Trophoblast cell (in vitro differentiated cells and primary cell): ENCODE results near the gene RNF150.

Source experiments
- DNase-seq, 2 donors: peaks; one replicate each; pipeline ENCODE4 v3.0.0-alpha.2; 2016
- H2AFZ ChIP-seq: 2 replicates; pipeline ENCODE4 v1.6.1; 2013; ENCODE audit warnings: low read length, moderate library complexity, mild to moderate bottlenecking; ENCODE audit not compliant: insufficient read depth, poor library complexity
- H2AK5ac ChIP-seq: 2 replicates; pipeline ENCODE4 v1.6.1; 2013; ENCODE audit warnings: mild to moderate bottlenecking, low read length
- H2BK120ac ChIP-seq: 2 replicates; pipeline ENCODE4 v1.6.1; 2013; ENCODE audit warnings: low read length, mild to moderate bottlenecking, moderate library complexity; ENCODE audit not compliant: insufficient read depth, poor library complexity
- H2BK12ac ChIP-seq: 2 replicates; pipeline ENCODE4 v1.6.1; 2013; ENCODE audit warnings: mild to moderate bottlenecking, low read length, moderate library complexity
- H2BK5ac ChIP-seq: 2 replicates; pipeline ENCODE4 v1.6.1; 2013; ENCODE audit warnings: low read length, low read depth, moderate library complexity, mild to moderate bottlenecking; ENCODE audit not compliant: poor library complexity
- H3K14ac ChIP-seq: 2 replicates; pipeline ENCODE4 v1.6.1; 2013; ENCODE audit warnings: mild to moderate bottlenecking, low read length
- H3K18ac ChIP-seq: 2 replicates; pipeline ENCODE4 v1.6.1; 2013; ENCODE audit warnings: mild to moderate bottlenecking, low read length
- H3K23ac ChIP-seq: 2 replicates; pipeline ENCODE4 v1.6.1; 2013; ENCODE audit warnings: low read length
- H3K27ac ChIP-seq: 2 replicates; pipeline ENCODE4 v1.5.1; 2013; ENCODE audit warnings: low read depth, mild to moderate bottlenecking, inconsistent platforms, low read length, moderate library complexity
- H3K27me3 ChIP-seq: 2 replicates; pipeline ENCODE4 v1.6.1; 2013; ENCODE audit warnings: inconsistent platforms, mild to moderate bottlenecking, low read length, moderate library complexity; ENCODE audit not compliant: insufficient read depth
- H3K36me3 ChIP-seq, 2 experiments: 1 replicate in 1 of 2; 2 replicates in 1 of 2; pipeline ENCODE4 v1.6.1; 2013; ENCODE audit warnings: low read length in 2 of 2, mild to moderate bottlenecking in 2 of 2, moderate library complexity in 1 of 2; ENCODE audit not compliant: insufficient read depth in 2 of 2, control insufficient read depth in 1 of 2
- H3K4ac ChIP-seq: 2 replicates; pipeline ENCODE4 v1.6.1; 2013; ENCODE audit warnings: low read depth, mild to moderate bottlenecking, low read length, moderate library complexity
- H3K4me1 ChIP-seq, 2 experiments: 1 replicate in 1 of 2; 2 replicates in 1 of 2; pipeline ENCODE4 v1.6.1; 2013; ENCODE audit warnings: low read length in 2 of 2, mild to moderate bottlenecking in 2 of 2, moderate library complexity in 1 of 2; ENCODE audit not compliant: insufficient read depth in 2 of 2, control insufficient read depth in 1 of 2
- H3K4me2 ChIP-seq: 2 replicates; pipeline ENCODE4 v1.6.1; 2013; ENCODE audit warnings: inconsistent platforms, mild to moderate bottlenecking, low read length, moderate library complexity
- H3K4me3 ChIP-seq: 2 replicates; pipeline ENCODE4 v1.5.1; 2013; ENCODE audit warnings: mild to moderate bottlenecking, low read depth, low read length, inconsistent platforms
- H3K79me1 ChIP-seq: one replicate; pipeline ENCODE4 v1.6.1; 2013; ENCODE audit warnings: low read length
- H3K79me2 ChIP-seq: 2 replicates; pipeline ENCODE4 v1.6.1; 2013; ENCODE audit warnings: low read length, mild to moderate bottlenecking; ENCODE audit not compliant: control insufficient read depth, insufficient read depth, poor library complexity
- H3K9ac ChIP-seq: 2 replicates; pipeline ENCODE4 v1.6.1; 2013; ENCODE audit warnings: mild to moderate bottlenecking, low read length
- H3K9me3 ChIP-seq: 2 replicates; pipeline ENCODE4 v1.6.1; 2013; ENCODE audit warnings: low read depth, mild to moderate bottlenecking, control low read depth, inconsistent platforms, low read length; ENCODE audit not compliant: insufficient read depth
- H4K12ac ChIP-seq: 2 replicates; pipeline ENCODE4 v1.6.1; 2013; ENCODE audit warnings: low read depth, mild to moderate bottlenecking, low read length, moderate library complexity
- H4K8ac ChIP-seq: 2 replicates; pipeline ENCODE4 v1.6.1; 2013; ENCODE audit warnings: low read depth, mild to moderate bottlenecking, low read length, moderate library complexity
- H4K91ac ChIP-seq: one replicate; pipeline ENCODE4 v1.6.1; 2013; ENCODE audit warnings: low read depth, mild to moderate bottlenecking, low read length, moderate library complexity
- WGBS: extraction: QIAGEN DNeasy Blood & Tissue Kit; methylation state at CpG from one replicate; pipeline ENCODE4 v1.1.7; 2013; ENCODE audit warnings: missing lambda C conversion rate; ENCODE audit not compliant: insufficient read length, insufficient coverage; ENCODE audit errors: extremely low coverage; 5-methylcytosine and 5-hydroxymethylcytosine counted together

RNF150 gene

GRCh38 chr4:141133999-141134995 lies 1.0 kb upstream of the RNF150 start:
- H2AFZ ChIP-seq, result no peak overlapping the region
- H3K9me3 ChIP-seq, result no peaks in the 10 kb centered on the region
- H3K14ac ChIP-seq, result no peak overlapping the region
- no peak overlapping the region for H4K91ac ChIP-seq
- no peak overlapping the region for H4K12ac ChIP-seq
- H3K18ac ChIP-seq, result no peak overlapping the region
- H3K4ac ChIP-seq, result no peak overlapping the region
- no peak overlapping the region for H3K4me3 ChIP-seq
- no peak overlapping the region for H2AK5ac ChIP-seq
- H4K8ac ChIP-seq, result no peak overlapping the region
- peaks cover 17% of the 10 kb centered on the region for H3K27me3 ChIP-seq
- no peaks in the 10 kb centered on the region for H3K79me2 ChIP-seq
- no peaks in the 10 kb centered on the region for H3K79me1 ChIP-seq
- no peak overlapping the region for H3K9ac ChIP-seq
- H2BK12ac ChIP-seq, result no peak overlapping the region
- H2BK5ac ChIP-seq, result no peak overlapping the region
- H3K27ac ChIP-seq, result no peak overlapping the region
- H3K23ac ChIP-seq, result no peak overlapping the region
- peak overlapping the region; percentile 86 for H3K4me2 ChIP-seq
- no peak for DNase-seq
- H3K4me1 ChIP-seq, result peaks cover 0 to 8% of the 10 kb centered on the region in 2 experiments
- no CpG with 5 or more reads among the region's 11 CpGs for WGBS
- no peak overlapping the region for H2BK120ac ChIP-seq
- H3K36me3 ChIP-seq, result no peaks in the 10 kb centered on the region

GRCh38 chr4:141132709-141133145 lies 542 bp downstream of the RNF150 start:
- Histone ChIP-seq H3K14ac (no peak overlapping the region), H2AFZ (peak overlapping the region; percentile 95), H2BK5ac (no peak overlapping the region), H3K4me2 (peak overlapping the region; percentile 86), H3K4me1 (peaks cover 0 to 8% of the 10 kb centered on the region in 2 experiments), H3K36me3 (no peaks in the 10 kb centered on the region), H3K79me1 (no peaks in the 10 kb centered on the region), H2BK120ac (no peak overlapping the region), H3K4ac (no peak overlapping the region), H2AK5ac (no peak overlapping the region), H3K23ac (no peak overlapping the region), H2BK12ac (no peak overlapping the region), H3K9ac (no peak overlapping the region), H3K27ac (no peak overlapping the region), H4K8ac (peak overlapping the region; percentile 0), H3K4me3 (peak overlapping the region; percentile 81), H4K12ac (peak overlapping the region; percentile 31), H3K79me2 (no peaks in the 10 kb centered on the region), H3K18ac (no peak overlapping the region), H3K9me3 (no peaks in the 10 kb centered on the region), H4K91ac (no peak overlapping the region), H3K27me3 (peaks cover 17% of the 10 kb centered on the region)
- no CpG with 5 or more reads among the region's 42 CpGs for WGBS
- no peak for DNase-seq

DNA sequence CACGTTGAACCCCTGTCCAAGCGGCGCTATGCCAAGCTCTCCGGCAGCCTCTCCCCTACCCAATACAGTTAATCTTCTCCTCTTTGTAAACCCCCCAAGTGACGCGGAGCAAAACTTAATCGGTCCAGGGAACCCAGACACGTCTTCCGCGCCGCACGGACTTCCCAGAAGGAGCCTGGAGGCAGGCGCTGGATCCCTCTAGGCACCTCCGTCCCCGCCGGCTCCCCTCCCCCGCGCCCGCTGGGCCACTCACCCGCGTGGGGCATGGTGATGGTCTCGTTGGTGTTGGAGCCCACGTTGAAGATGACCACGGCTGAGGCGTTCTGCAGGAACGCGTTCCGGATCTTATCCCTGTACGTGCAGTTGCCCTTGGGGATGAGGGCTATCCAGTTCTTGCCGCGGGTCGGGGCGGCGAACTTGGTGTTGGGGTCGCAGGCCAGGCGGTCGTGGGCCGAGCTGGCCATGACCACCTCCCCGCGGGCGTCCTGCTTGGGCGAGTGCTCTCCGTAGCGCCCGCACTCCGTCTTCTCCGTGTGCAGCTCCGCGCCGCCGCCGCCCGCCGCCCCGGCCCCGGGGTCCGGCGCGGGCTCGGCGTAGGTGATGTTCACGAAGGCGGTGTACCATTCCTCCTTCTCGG lies 1.1 kb downstream of the RNF150 start:
- H2AK5ac ChIP-seq, result no peak overlapping the region
- no peak overlapping the region for H2BK12ac ChIP-seq
- H2BK120ac ChIP-seq, result no peak overlapping the region
- no peak overlapping the region for H4K12ac ChIP-seq
- H3K36me3 ChIP-seq, result no peaks in the 10 kb centered on the region
- H3K9me3 ChIP-seq, result no peaks in the 10 kb centered on the region
- H3K18ac ChIP-seq, result no peak overlapping the region
- no peak overlapping the region for H3K27ac ChIP-seq
- H3K79me2 ChIP-seq, result no peaks in the 10 kb centered on the region
- peak overlapping the region; percentile 50 for H3K23ac ChIP-seq
- H3K4me2 ChIP-seq, result peak overlapping the region; percentile 86
- H3K27me3 ChIP-seq, result peaks cover 17% of the 10 kb centered on the region
- H3K79me1 ChIP-seq, result no peaks in the 10 kb centered on the region
- H4K91ac ChIP-seq, result no peak overlapping the region
- no peak overlapping the region for H4K8ac ChIP-seq
- H2AFZ ChIP-seq, result peak overlapping the region; percentile 61
- peak overlapping the region; percentile 81 for H3K4me3 ChIP-seq
- WGBS, result no CpG with 5 or more reads among the region's 64 CpGs
- no peak overlapping the region for H3K4ac ChIP-seq
- peak in 1 of 2 donors; percentile 16 for DNase-seq
- no peak overlapping the region for H3K9ac ChIP-seq
- no peak overlapping the region for H2BK5ac ChIP-seq
- peaks cover 0 to 8% of the 10 kb centered on the region in 2 experiments for H3K4me1 ChIP-seq
- no peak overlapping the region for H3K14ac ChIP-seq

DNA sequence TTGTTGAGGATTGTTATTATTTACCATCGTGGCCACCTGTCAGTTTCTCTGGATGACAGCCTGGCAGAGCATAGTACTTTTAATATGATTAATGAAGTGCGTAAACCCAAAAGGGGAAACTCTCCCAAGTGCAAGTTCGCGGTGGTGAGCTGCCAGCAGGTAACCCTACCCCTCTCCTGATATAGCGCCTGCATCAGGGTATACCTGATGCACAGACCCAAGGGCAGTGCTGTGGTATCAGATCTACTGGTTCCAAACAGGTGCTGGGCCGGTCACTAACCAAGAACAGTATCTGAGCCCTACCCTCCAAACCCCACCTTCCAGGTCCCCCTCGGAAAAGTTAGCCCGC lies 1.6 kb downstream of the RNF150 start:
- Histone ChIP-seq H4K8ac (no peak overlapping the region), H3K9ac (no peak overlapping the region), H2AFZ (no peak overlapping the region), H3K23ac (peak overlapping the region; percentile 50), H3K4me1 (peaks cover 0 to 8% of the 10 kb centered on the region in 2 experiments), H3K79me1 (no peaks in the 10 kb centered on the region), H2BK12ac (no peak overlapping the region), H2BK5ac (no peak overlapping the region), H2BK120ac (no peak overlapping the region), H3K79me2 (no peaks in the 10 kb centered on the region), H3K27ac (no peak overlapping the region), H3K9me3 (no peaks in the 10 kb centered on the region), H3K4me2 (peak overlapping the region; percentile 86), H3K18ac (no peak overlapping the region), H4K91ac (no peak overlapping the region), H4K12ac (no peak overlapping the region), H2AK5ac (no peak overlapping the region), H3K27me3 (peaks cover 17% of the 10 kb centered on the region), H3K4ac (no peak overlapping the region), H3K36me3 (no peaks in the 10 kb centered on the region), H3K14ac (no peak overlapping the region), H3K4me3 (peak overlapping the region; percentile 49)
- no peak for DNase-seq
- WGBS, result no CpG with 5 or more reads among the region's 8 CpGs
